HG03280 (cell line): ENCODE results near the gene GTPBP3.
"Not testable (repeated sequence)": the region's sequence is repeated elsewhere in the genome, so short reads cannot be mapped to it uniquely, and the experiment has no call there.

ENCODE experiments used
- ATAC-seq: cut with Tn5 transposase; IDR thresholded peaks from one replicate; pipeline ENCODE4 v1.9.1; 2021; ENCODE audit warnings: mild to moderate bottlenecking, moderate library complexity; ENCODE audit not compliant: unreplicated experiment

GTPBP3 gene

DNA sequence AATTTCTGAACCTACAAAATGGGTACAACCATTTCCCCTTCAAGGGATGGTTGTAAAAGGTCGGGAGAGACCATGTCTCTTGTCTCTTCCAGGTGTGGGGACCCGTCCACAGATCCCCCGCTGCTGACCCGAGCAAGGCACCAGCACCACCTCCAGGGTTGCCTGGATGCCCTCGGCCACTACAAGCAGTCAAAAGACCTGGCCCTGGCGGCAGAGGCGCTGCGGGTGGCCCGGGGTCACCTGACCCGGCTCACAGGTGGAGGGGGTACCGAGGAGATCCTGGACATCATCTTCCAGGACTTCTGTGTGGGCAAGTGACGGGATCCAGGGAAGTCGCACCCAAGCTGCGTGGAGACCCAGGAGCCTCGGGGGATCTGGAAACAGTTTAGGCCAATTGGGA, 4.0 kb downstream of the GTPBP3 start:
- ATAC-seq, result no peak

- ATAC-seq, result no peak
Observed at GRCh38 chr19:17341845-17342244, 4.5 kb downstream of the GTPBP3 start.

DNA sequence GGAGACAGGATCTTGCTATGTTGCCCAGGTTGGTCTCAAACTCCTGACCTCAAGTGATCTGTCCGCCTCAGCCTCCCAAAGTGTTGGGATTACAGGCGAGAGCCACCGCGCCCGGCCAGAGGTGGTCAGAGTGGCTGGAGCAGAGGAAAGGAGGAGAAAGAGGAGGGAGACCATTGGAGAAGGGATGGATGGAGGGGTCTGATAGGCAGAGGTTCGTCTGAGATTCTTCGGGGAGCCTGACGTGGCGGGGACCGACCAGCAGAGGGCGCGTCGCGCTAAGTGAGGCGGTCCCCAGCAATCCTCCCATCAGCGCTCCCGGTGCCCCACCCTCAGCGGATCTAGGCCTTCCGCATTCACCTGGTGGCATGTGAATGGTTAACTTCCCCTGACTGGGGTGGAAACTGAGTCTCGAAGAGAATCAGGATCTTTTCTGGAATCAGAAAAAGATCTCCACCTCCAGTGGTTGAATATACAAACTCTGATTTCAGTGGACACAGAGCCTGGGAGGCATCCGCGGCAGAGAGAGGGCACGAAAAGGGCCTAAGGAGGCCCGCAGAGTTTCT, 8.8 kb downstream of the GTPBP3 start:
- no peak for ATAC-seq

GRCh38 chr19:17347361-17347760, 10.0 kb downstream of the GTPBP3 start:
- ATAC-seq, result no peak

- ATAC-seq, result no peak
Observed at GRCh38 chr19:17347877-17348276, 10.5 kb downstream of the GTPBP3 start.

GRCh38 chr19:17348700-17349099, 11.3 kb downstream of the GTPBP3 start:
- no peak for ATAC-seq

- no peak for ATAC-seq
Observed at GRCh38 chr19:17351815-17352435, 14.6 kb downstream of the GTPBP3 start.

GRCh38 chr19:17352608-17353280, 15.4 kb downstream of the GTPBP3 start:
- no peak for ATAC-seq

DNA sequence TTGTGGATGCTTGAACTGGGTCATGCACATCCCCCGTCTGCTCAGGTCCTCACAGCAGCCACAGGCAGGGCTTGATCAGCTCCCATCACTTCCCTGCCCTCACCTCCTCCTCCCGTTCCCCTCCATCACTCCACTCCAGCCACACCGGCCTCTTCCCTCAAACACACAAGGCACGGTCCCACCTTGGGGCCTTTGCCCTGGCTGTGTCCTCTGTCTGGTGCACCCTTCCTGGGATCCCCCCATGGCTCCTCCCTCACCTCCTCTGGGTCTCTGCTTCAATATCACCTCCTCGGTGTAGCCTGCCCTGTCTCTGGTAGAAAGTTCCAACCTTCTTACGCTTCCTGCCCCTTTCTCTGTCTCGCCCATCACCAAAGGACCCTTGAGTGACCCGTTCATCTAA, 16.0 kb downstream of the GTPBP3 start:
- ATAC-seq, result no peak

DNA sequence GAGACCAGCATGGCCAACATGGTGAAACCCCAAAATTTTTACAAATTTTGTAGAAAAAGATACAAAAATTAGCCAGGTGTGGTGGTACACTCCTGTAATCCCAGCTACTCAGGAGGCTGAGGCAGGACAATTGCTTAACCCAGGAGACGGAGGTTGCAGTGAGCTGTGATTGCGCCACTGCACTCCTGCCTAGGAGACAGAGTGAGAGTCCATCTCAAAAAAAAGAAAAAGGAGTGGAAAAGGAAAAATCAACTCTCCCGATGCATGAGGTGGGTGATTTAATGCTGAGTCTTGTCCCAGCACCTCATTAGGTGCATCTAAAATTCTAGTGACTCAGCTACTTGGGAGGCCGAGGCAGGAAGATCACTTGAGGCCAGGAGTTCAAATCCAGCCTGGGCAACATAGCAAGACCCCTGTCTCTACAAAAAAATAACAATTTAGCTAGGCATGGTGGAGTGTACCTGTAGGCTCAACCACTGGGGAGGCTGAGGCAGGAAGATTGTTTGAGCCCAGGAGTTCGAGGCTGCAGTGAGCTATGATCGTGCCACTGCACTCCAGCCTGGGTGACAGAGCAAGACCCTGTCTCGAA, 19.8 kb downstream of the GTPBP3 start:
- ATAC-seq, result no peak

- ATAC-seq, result no peak
Observed at GRCh38 chr19:17357724-17358123, 20.4 kb downstream of the GTPBP3 start.

DNA sequence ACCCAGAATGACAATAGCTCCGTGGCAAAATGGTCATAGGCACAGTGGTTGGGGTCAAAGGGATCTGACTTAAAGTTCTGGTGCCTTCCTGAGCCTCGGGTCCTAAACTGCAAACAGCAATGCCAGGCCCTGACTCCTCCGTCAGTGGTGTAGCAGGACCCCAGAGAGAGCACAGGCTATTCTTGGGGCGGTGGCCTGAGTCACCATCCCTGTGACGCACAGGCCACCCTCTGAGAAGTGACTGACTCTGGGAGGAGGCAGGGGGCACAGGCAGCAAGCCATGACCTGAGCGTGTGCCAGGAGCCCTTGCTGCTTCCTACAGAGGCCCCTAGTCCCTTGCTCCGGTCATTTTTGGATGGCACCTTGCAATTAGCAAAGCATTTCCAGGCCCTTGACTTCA, 21.0 kb downstream of the GTPBP3 start:
- no peak for ATAC-seq

- no peak for ATAC-seq
Observed at GRCh38 chr19:17359905-17360800, 22.8 kb downstream of the GTPBP3 start.

- ATAC-seq, result not testable (repeated sequence)
Observed at GRCh38 chr19:17363852-17364605, 26.7 kb downstream of the GTPBP3 start.

DNA sequence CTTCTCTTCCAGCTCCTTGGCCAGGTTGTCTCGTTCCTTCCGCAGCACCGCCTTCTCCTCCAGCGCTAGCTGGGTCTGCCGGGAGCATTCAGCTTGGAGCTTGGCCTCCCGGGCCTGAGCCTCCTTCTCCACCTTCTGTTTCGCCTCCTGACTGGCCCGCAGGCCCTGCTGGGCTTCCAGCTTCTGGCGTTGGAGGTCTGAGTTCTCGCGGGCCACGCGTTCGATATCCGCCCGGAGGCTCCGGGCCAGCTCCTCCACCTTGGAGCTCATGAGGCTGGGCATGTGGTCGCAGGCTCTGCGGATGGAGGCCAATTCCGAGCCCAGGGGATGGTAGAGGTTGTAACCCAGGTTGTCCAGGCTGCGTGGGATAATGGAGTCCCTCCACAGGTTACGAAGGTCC, 28.0 kb downstream of the GTPBP3 start:
- no peak for ATAC-seq

- no peak for ATAC-seq
Observed at GRCh38 chr19:17370026-17370587, 32.8 kb downstream of the GTPBP3 start.

DNA sequence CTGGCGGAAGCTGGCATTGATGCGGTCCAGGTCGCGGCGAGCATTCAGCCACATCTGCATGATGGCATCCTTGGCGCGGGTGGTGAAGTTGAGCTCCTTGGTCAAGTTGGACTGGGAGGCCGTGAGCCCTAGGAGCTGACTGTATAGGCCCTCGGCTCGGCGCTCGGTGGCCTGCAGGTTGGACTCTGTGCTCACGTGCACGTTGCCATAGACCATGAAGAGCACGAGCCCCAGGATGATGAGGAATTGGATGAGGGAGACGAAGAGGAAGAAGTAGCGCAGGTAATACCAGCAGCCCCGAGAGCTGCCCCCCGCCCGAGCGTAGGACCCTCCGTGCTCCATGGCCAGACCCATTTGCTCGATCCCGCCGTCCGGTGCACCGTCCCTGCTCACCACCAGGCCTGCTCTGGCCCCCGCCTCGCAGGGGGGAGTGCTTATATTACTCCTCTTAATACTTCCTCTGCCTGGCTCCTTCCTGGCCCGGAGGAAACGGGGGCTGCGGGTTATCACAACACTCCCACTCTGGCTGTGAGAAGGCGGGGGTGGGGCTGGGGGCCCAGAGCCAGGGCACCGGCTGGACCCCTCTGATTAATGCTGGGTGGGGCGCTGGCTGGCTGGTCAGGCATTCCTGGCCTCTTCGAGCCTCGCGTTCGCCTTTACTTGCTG, 39.7 kb downstream of the GTPBP3 start, which contains the start of gene PLVAP:
Gene PLVAP, minus strand, starts transcription at position 408 of the 666 bp plus-strand sequence. Its CDS starts 54 bp downstream, at position 354.
- no peak for ATAC-seq

DNA sequence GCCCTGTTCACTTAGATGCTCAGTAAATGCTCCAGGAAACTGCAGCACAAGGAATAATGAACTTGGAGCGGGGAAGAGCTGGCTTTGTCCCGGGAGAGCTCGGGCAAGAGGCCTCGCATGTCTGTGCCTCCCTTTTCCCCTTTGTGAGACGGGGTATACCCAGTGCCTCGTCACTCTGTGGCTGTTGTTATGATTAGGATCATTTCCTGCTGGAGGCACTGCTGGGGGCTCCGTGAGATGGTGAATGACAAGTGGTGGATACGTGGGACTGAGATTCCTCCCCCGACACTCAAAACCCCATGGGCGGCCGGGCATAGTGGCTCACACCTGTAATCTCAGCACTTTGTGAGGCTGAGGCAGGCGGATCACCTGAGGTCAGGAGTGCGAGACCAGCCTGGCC, 40.9 kb downstream of the GTPBP3 start:
- ATAC-seq, result no peak

DNA sequence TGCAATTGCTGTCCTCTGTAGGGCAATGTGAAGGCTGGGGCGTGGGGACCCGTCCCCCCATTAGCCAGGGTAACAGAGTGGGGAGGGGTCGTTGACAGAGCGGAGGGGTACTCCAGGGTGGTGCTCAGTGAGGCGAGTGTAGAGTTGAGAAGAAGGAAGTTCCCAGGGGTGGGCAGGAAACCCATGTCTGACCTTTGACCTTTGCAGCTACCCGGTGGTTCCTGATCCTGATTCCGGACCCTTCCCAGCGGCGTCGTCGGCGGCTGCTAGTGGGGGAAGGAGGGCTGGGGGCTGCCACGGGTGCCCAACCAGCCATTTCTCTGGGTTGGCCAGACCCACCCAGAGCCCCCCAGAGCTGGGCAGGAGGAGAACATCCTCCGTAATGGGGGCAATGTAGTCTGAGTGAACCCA, 41.9 kb downstream of the GTPBP3 start:
- ATAC-seq, result no peak
